Stomach (tissue), 9 donors: Measurements from ENCODE around the gene RASA1. TPM values are rescaled to one million over a fixed set of nuclear protein-coding genes. Genes with fewer than 3 reads are reported as not detected.

Source experiments
- DNase-seq, 2 donors: peaks; one replicate each; pipeline versions ENCODE4 v3.0.0 to v3.0.0-alpha.2; 2013 to 2019
- H3K27ac ChIP-seq, 5 donors: fragments of 200-600 bp in 4 of 5; sonication (generic) in 4 of 5; one replicate each; pipeline ENCODE4 v1.5.1; 2013 to 2019; ENCODE audit warnings: mild to moderate bottlenecking in 1 of 5, moderate library complexity in 1 of 5
- H3K27me3 ChIP-seq, 3 donors: fragments of 200-600 bp; sonication (generic); one replicate each; pipeline ENCODE4 v1.5.1; 2017 to 2019; ENCODE audit warnings: mixed run types in 1 of 3
- H3K36me3 ChIP-seq, 4 donors: fragments of 200-600 bp; sonication (generic); 1 replicate in 3 of 4; 2 replicates in 1 of 4; pipeline ENCODE4 v1.5.1; 2016 to 2019
- H3K4me1 ChIP-seq, 4 donors: fragments of 200-600 bp; sonication (generic); one replicate each; pipeline ENCODE4 v1.5.1; 2016 to 2019
- H3K4me3 ChIP-seq, 4 donors: fragments of 200-600 bp; sonication (generic) in 3 of 4; one replicate each; pipeline ENCODE4 v1.5.1; 2016 to 2019; ENCODE audit warnings: mild to moderate bottlenecking in 1 of 4
- H3K9me3 ChIP-seq, 4 donors: fragments of 200-600 bp; sonication (generic); one replicate each; pipeline ENCODE4 v1.5.1; 2016 to 2019
- CTCF ChIP-seq, 7 experiments: fragments of 450-650 bp in 4 of 7; fragments of 200-600 bp in 3 of 7; sonication (generic) in 3 of 7; IDR thresholded peaks; one replicate each; pipeline ENCODE4 v1.5.1; 2016 to 2019; ENCODE audit warnings: antibody characterized with exemption in 7 of 7, control low read depth in 2 of 7, mild to moderate bottlenecking in 1 of 7
- EP300 ChIP-seq: sonication (generic); formaldehyde crosslinking; IDR thresholded peaks from one replicate; pipeline ENCODE4 v1.6.1; 2017; ENCODE audit warnings: antibody characterized with exemption
- POLR2A ChIP-seq, 4 donors: fragments of 450-650 bp; IDR thresholded peaks; one replicate each; pipeline ENCODE4 v1.6.1; 2016; ENCODE audit warnings: antibody characterized with exemption in 4 of 4, control low read depth in 2 of 4, mild to moderate bottlenecking in 1 of 4, moderate library complexity in 1 of 4
- POLR2AphosphoS5 ChIP-seq, 3 donors: sonication (generic); formaldehyde crosslinking; IDR thresholded peaks; one replicate each; pipeline ENCODE4 v1.6.1; 2016; ENCODE audit warnings: antibody characterized with exemption in 3 of 3
- WGBS, 5 donors: extraction: QIAGEN DNeasy Blood & Tissue Kit in 3 of 5; methylation state at CpG; one replicate each; pipeline versions ENCODE4 v1.1.5 to v1.1.7; 2013 to 2018; 5-methylcytosine and 5-hydroxymethylcytosine counted together
- intact Hi-C: fragments of 100-400 bp; cut with DNase I; formaldehyde crosslinking; loops from one replicate; pipeline ENCODE4 v1.15.1; 2023; ENCODE audit warnings: low total_unique reads
- polyA plus RNA-seq, 3 donors: library from polyadenylated mRNA; stranded (reverse); fragments of 200-250 nt; gene quantifications; one replicate each; pipeline ENCODE4 v1.2.3, GENCODE V29; 2013
- total RNA-seq, 5 donors: library from RNA; depleted of rRNA; stranded (reverse); fragments of >200 nt; gene quantifications; one replicate each; pipeline versions ENCODE4 v1.1.0 to v1.2.3, GENCODE V29; 2014 to 2016
- donor health status: healthy with polysubstance abuse.
- donor health status: Bipolar disorder and iron deficiency.
- donor health status: healthy.

The RASA1 gene
- total and polyA plus RNA-seq, 8 donors, result 7.3 to 89.3 (median 19.1) TPM

- intact Hi-C loops, result no loop called here
- Histone ChIP-seq H3K36me3 (peaks cover 34 to 98% (median 91%) of the 10 kb centered on the region in 4 donors), H3K27ac (peak overlapping the region in 2 of 5 donors; percentile 15 to 45), H3K27me3 (no peaks in the 10 kb centered on the region), H3K4me1 (peaks cover 0 to 37% (median 12%) of the 10 kb centered on the region in 4 donors), H3K9me3 (no peaks in the 10 kb centered on the region), H3K4me3 (no peak overlapping the region)
- 84 to 93% (median 91%) methylated on average over 5 of the region's 5 CpGs for WGBS, 5 donors
- TF ChIP-seq EP300, result no peak
- TF ChIP-seq CTCF (IDR thresholded peaks at IDR 0.05), result no peak
- no peak for DNase-seq
These were observed 131.4 kb downstream of the RASA1 start for GRCh38 chr5:87398981-87399614.

- 57 to 77% (median 72%) methylated on average over 2 of the region's 2 CpGs for WGBS, 5 donors
- Histone ChIP-seq H3K27ac (peak overlapping the region in 2 of 5 donors; percentile 15 to 45), H3K4me3 (no peak overlapping the region), H3K9me3 (no peaks in the 10 kb centered on the region), H3K36me3 (peaks cover 33 to 98% (median 92%) of the 10 kb centered on the region in 4 donors), H3K4me1 (peaks cover 0 to 32% (median 8%) of the 10 kb centered on the region in 4 donors), H3K27me3 (no peaks in the 10 kb centered on the region)
- no peak for DNase-seq
- intact Hi-C loops, result no loop called here
- TF ChIP-seq CTCF (IDR thresholded peaks at IDR 0.05) (no peak), POLR2AphosphoS5 (IDR thresholded peaks at IDR 0.05) (no peak), POLR2A (IDR thresholded peaks at IDR 0.05) (no peak), EP300 (no peak)
These were observed 132.0 kb downstream of the RASA1 start for GRCh38 chr5:87399720-87400119.

DNA sequence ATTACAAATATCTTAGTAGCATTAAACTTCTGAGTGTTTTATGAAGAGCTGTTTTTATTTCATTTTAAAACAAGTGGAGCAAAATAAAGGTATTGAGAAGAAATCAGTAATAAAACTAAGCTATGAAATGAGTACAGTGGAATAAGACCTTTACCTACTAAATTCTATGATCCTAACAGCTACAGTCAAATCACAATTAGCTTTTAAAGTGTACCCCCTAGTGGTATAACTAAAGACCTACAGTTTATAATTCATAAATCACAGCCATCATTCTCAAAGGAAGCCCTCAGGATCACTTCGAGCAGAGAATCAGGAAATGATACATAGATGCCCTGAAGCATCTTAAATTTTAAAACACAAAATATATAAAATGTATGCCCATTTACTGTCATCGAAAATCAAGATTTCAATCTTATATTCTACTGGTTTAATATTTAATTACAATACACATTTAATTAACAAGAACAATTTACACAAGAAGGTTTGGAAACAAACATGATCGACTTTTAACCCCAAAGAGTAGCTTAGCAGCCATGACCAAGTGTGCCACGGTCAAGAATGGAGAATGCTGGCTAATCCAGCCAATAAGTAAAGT, 132.7 kb downstream of the RASA1 start:
- Histone ChIP-seq H3K4me1 (peaks cover 0 to 30% (median 7%) of the 10 kb centered on the region in 4 donors), H3K36me3 (peaks cover 26 to 98% (median 92%) of the 10 kb centered on the region in 4 donors), H3K9me3 (no peaks in the 10 kb centered on the region), H3K4me3 (no peak overlapping the region), H3K27me3 (no peaks in the 10 kb centered on the region), H3K27ac (peak overlapping the region in 1 of 5 donors; percentile 15)
- peak in 1 of 2 donors; percentile 40 for DNase-seq
- 49 to 62% (median 57%) methylated on average over 4 of the region's 4 CpGs for WGBS, 5 donors
- TF ChIP-seq POLR2AphosphoS5 (IDR thresholded peaks at IDR 0.05), result no peak
- TF ChIP-seq CTCF (IDR thresholded peaks at IDR 0.05), result peak in 5 of 7 experiments; percentile 24 to 81 (median 54)
- intact Hi-C loops, result no loop called here

DNA sequence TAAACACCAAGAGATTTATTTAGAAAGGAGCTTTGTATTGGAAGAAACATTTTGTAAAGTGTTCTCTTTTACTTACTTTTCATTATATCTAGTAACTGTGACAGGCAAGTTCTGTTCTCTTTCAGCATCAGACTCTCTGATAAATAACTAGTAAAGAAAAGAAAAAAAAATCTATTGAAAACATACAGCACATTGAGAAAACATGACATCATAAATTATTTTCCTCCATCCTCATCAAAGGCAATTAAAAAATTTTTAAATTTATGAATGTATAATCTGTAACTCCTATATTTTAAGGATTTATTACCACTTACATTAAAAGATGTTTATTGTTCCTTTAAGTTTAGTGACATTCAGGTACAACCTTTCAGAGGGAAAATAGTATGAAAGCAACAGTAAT, 133.9 kb downstream of the RASA1 start:
- intact Hi-C loops, result no loop called here
- Histone ChIP-seq H3K27ac (no peak overlapping the region), H3K4me3 (no peak overlapping the region), H3K4me1 (peaks cover 0 to 39% (median 7%) of the 10 kb centered on the region in 4 donors), H3K36me3 (peaks cover 23 to 98% (median 91%) of the 10 kb centered on the region in 4 donors), H3K27me3 (no peaks in the 10 kb centered on the region), H3K9me3 (no peaks in the 10 kb centered on the region)
- TF ChIP-seq CTCF (IDR thresholded peaks at IDR 0.05), result no peak
- TF ChIP-seq EP300, result no peak
- no peak for TF ChIP-seq POLR2A (IDR thresholded peaks at IDR 0.05)
- no peak for TF ChIP-seq POLR2AphosphoS5 (IDR thresholded peaks at IDR 0.05)
- no peak for DNase-seq
